HG03469 (cell line): Measurements from ENCODE around the gene PFKP.
"Not testable (repeated sequence)": the region's sequence is repeated elsewhere in the genome, so short reads cannot be mapped to it uniquely, and the experiment has no call there.

Experiments
- ATAC-seq: cut with Tn5 transposase; IDR thresholded peaks from one replicate; pipeline ENCODE4 v1.9.1; 2021; ENCODE audit warnings: mild to moderate bottlenecking, moderate library complexity, moderate number of reproducible peaks; ENCODE audit not compliant: unreplicated experiment

Gene PFKP

DNA sequence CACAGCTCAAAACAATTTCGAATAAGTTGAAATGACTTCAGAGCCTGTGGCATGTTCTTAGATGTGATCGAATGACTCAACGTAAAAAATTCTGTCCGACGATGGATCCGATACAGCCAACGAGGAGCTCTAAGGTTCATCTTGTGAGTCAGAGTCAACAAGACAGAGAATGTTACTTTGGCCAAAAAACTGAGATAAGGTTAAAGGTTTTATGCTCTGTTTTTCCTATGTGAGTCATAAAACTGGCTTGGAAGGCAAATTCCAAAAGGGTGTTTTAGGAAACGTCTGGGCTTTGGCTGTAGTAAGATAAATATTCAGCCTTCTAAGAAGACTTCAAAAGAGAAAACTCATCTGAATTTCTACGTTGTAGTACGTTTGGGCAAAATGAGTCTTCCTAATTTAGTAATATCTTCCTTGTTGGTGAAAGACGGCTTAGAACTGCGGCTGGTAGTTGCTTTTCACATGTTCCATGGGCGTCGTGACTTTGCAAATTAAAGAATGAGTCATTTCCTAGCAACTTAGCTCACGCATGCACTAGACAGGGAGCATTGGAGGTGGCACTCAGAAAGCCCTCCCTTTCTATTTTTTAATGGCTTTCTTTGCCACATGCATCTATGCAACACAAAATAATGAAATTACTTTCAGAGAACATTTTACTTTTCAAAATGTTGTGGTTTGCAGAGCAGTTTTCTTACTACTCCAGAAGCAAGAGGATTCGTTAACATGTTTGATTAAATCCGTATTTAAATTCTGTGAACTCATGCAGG is 28.2 kb downstream of the PFKP start:
- ATAC-seq: no peak

GRCh38 chr10:3096149-3096548 is 28.8 kb downstream of the PFKP start:
- no peak for ATAC-seq

DNA sequence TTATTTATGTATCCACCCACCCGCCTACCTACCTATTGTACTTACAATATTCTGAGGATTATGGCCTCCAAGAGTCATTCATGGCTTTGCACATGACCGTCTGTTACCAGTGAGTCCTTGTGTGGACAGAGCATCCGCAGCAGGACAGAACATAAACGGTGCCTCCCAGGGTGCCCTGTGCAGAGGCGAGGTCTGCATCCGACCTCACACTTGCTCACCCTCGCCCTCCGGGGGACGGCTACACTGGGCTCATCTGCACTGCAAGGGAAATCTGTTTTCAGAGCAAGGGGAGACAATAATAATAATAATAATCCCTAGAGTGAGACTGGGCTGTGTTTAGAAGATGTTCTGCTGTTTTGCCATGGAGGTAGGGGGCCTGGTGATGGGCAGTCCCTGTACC is 29.8 kb downstream of the PFKP start:
- no peak for ATAC-seq

GRCh38 chr10:3098689-3099088 is 31.3 kb downstream of the PFKP start:
- no peak for ATAC-seq

DNA sequence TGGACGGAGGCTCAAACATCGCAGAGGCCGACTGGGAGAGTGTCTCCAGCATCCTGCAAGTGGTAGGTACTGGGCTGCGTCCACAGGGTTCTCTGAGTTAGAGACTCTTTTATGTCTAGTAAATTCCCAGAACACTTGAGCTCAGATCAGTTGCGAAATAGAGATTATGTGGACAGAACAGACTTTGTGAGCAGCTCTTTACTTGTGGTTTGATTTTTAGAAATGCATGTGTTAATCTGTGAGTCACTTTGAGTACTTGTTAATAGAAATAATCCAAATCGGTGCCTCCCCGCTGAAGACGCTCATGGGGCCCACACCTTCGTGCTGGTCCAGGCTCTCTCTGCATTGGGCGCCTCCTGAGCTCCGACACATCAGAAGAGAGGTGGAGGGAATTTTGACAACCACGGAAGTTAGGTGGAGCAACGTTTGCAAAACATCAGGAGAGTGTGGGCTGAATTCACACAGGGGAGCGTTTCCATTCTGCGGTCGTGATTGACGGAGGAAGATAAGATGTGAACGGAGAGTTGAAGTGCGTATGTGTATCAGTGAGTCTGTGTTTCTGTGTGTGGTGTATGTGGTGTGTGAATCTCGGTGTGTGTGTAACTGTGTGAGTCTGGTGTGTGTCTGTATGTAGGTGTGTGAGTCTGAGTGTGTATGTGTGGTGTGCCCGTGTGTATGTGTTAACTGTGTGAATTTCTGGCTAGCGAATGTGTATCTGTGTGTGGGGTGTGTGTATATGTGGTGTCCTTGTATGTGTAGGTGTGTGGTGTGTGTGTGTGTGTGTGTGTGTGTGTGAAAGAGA is 32.1 kb downstream of the PFKP start:
- no peak for ATAC-seq

DNA sequence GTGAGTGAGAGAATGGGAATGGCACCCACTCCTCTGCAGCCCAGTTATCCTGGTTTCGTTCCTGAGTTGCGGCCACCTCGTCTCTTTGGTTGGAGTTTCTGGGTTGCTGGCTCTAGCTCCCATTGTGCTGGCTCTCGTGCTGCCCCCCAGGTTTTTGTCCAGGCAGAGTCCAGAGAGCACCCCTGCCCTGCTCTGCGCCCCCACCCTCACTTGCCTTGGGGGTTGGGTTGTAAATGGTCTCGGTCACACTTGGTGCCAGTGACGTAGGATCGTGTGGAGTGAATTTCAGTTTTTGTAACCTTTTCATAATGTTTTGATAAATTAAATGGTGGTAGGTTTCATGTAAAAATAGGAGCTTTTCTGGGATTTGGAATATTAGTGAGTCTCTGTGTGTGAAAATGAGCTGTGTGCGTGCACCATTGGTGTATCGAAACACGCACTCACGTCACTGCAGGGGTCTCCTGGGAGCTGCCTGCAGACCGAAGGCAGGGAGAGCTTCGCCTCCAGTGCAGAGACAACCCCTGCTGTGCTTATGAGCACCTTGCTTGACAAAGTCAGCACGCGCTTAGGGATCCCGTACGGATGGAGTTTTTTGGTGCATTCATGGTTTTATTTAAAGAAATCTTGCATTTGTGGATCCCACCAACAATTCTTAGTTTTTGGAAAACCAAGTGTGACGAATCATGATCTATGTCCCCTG is 32.9 kb downstream of the PFKP start:
- no peak for ATAC-seq

- no peak for ATAC-seq
These were observed 33.7 kb downstream of the PFKP start for GRCh38 chr10:3100856-3101640.

DNA sequence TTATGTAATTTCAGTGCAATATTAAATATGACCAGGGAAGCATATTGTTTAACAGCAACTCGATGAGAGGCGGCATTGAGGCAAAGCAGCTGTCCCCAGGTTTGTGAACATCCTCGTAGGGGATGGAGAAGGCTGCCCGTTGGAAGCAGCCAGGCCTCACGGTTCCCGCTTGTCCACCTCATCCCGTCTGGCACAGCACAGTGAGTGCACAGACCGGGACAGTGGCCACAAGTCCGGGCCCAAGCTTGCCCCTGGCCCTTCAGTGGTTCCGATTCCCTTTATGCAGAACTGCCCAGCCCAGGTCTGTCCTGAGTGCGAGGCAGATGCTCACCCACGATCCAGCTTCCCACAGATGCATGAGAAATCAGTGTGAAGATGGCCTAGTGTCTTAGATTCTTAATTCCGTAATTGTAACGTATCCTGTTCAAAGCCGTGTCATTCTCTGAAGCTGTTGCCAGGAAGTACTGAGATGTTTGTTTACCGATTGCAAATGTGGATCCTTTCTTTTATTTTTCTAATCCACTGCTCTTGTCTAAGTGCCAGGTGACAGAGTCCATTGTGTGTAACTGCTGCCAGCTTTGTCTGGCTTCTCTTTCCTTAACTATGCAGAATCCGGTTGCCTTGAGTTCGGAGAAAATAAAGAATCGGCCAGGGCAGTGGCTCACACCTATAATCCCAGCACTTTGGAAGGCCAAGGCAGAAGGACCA is 35.5 kb downstream of the PFKP start:
- no peak for ATAC-seq

DNA sequence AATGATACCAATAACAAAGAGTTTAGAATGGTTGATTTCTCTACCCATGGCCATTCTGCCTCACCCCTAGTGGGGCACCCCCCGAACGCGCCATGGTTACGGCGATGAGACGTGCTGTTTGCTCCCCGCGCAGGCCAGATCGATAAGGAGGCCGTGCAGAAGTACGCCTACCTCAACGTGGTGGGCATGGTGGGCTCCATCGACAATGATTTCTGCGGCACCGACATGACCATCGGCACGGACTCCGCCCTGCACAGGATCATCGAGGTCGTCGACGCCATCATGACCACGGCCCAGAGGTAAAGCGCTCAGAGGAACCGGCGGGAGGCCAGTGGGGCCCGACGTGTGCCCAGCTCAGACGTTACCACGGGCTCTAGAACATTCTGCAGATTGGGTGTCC is 36.3 kb downstream of the PFKP start:
- ATAC-seq: no peak

DNA sequence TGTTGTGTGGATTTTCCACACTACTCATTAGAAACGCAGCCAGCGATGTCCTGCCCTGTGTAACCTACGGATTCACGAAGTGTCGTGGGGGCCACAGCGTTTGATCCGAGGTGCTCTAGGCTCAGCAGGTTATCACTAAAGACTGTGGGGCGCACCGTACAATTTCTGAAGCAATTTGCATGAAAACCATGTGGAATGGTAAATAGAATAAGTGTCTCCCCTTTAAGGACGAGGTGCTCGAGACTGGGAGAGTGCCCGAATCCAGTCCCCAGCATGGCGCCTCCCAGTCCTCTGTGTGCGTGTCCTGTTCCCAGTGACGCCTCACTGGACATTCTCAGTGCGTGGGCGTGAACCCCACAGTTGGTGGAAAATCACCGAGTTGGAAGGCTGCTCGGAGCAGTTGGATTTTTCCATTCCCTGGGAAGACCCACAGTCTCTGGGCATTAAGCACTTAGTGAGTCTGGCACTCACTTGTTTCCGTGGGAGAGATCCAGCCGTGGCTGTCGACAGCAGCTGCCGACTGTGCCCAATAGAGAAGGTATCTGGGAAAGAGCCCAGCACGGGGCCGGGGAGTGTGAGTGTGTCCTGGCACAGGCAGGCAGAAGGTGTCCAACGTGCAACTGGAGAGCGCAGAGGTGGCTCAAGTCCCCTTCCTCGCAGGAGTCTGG is 37.0 kb downstream of the PFKP start:
- ATAC-seq: no peak

DNA sequence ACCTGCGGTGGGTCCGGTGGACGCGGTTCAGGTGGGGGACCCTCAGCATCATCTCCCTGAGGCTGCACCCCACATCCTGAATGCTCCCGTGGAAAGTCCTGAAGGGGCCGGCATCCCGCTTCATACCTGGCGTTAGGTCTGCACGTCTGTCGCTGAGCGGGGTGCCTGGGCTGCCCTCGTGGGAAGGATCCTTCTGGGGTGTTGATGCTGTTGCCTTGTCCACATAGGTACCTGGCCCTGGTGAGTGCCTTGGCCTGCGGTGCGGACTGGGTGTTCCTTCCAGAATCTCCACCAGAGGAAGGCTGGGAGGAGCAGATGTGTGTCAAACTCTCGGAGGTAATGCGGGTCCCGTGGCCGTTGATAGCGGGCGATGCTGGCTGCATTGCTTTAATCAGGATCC is 37.8 kb downstream of the PFKP start:
- no peak for ATAC-seq

DNA sequence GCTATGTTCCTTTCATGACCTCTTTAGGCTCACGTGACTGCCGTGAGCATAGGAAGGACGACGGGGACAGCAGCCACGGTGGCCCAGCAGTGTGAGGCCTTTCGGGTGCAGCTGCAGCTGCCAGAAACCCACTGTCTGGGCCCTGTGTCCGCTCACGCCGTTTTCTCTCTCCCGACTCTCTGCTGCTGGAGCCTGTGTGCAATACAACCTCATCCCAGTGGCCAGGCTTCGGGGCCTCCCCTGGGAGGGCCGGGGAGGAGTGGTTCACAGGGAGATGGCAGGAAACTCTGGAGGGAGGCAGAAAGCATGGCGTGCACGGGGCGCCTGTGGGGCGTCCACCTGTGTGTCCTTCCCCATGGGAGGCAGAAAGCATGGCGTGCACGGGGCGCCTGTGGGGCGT is 38.6 kb downstream of the PFKP start:
- no peak for ATAC-seq

DNA sequence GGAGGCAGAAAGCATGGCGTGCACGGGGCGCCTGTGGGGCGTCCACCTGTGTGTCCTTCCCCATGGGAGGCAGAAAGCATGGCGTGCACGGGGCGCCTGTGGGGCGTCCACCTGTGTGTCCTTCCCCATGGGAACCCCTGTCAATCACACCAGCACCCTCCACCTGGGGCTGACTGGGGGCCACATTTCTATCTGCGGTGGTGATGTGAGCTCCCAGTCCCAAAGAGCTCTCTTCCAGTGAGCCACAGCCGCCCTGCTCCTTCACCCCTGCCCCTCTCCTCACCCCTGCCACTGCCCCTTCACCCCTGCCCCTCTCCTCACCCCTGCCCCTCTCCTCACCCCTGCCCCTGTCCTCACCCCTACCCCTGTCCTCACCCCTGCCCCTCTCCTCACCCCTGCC is 39.0 kb downstream of the PFKP start:
- not testable (repeated sequence) for ATAC-seq

- no peak for ATAC-seq
These were observed 39.6 kb downstream of the PFKP start for GRCh38 chr10:3106928-3107425.

- no peak for ATAC-seq
These were observed 40.1 kb downstream of the PFKP start for GRCh38 chr10:3107426-3107961.

DNA sequence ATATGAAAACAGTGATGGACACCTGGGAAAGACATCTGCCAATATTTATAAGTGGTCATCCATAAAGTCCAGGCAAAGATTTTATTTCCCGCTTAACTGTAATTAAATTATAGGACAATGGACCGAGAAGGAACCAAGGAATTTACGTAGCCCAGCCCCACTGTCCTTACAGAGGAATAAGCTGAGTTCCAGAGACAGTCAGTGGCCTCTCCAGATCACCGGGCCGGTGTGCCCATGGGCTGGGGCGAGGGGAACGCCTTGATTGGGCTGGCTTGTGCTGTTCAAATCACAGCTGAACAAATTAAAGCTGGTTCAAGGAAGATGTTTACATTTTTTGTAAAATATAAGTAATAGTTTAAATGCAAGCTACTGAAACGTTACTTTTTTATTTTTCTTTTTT is 40.7 kb downstream of the PFKP start:
- no peak for ATAC-seq

GRCh38 chr10:3108575-3109105 is 41.3 kb downstream of the PFKP start:
- no peak for ATAC-seq

GRCh38 chr10:3109196-3109595 is 41.8 kb downstream of the PFKP start:
- ATAC-seq: no peak

GRCh38 chr10:3109633-3110032 is 42.3 kb downstream of the PFKP start:
- no peak for ATAC-seq
